ENCODE data around the gene EXOC8. TPM values are rescaled to one million over a fixed set of nuclear protein-coding genes. Genes with fewer than 3 reads are reported as not detected.

The EXOC8 gene
- polyA plus RNA-seq, 2 of the 4 experiments (the other 2 are of a cell fraction), result 7.7 to 9.8 TPM

- FAIRE-seq (no peak), DNase-seq (ENCODE audit: low read depth in 1 of 2, low spot score in 1 of 2) (no peak), ATAC-seq (no peak)
- WGBS (ENCODE audit: missing lambda C conversion rate), result 73% methylated on average over 3 of the region's 3 CpGs
- TF ChIP-seq NFE2L2 (conservative IDR thresholded peaks at IDR 0.05; ENCODE audit: low read length), result no peak
- TF ChIP-seq JUNB (IDR thresholded peaks at IDR 0.05), result no peak
- TF ChIP-seq E2F6 (IDR thresholded peaks at IDR 0.05; ENCODE audit: borderline replicate concordance, low read depth), result no peak
- no peak for TF ChIP-seq HDAC2 (IDR thresholded peaks at IDR 0.05)
- no peak for TF ChIP-seq NPAS2 (CRISPR knock-in tag; IDR thresholded peaks at IDR 0.05; ENCODE audit: borderline replicate concordance)
- TF ChIP-seq FOXS1 (CRISPR knock-in tag; IDR thresholded peaks at IDR 0.05), result no peak
- no peak for TF ChIP-seq HOXB5 (CRISPR knock-in tag; IDR thresholded peaks at IDR 0.05)
- no peak for TF ChIP-seq CEBPB (IDR thresholded peaks at IDR 0.05)
- TF ChIP-seq HMGXB4 (CRISPR knock-in tag; IDR thresholded peaks at IDR 0.05; ENCODE audit: borderline replicate concordance), result no peak
- no peak for TF ChIP-seq ZC3H11A (IDR thresholded peaks at IDR 0.05)
- TF ChIP-seq CBX2 (IDR thresholded peaks at IDR 0.05; ENCODE audit: borderline replicate concordance, low read depth), result no peak
- TF ChIP-seq FOSL2 (IDR thresholded peaks at IDR 0.05), result no peak
- no peak for TF ChIP-seq FOSL2 (CRISPR knock-in tag; IDR thresholded peaks at IDR 0.05)
- no peak for TF ChIP-seq CHD4 (IDR thresholded peaks at IDR 0.05; ENCODE audit: borderline replicate concordance)
- no peak for TF ChIP-seq PHF8 (IDR thresholded peaks at IDR 0.05; ENCODE audit: borderline replicate concordance, low read depth)
- TF ChIP-seq ZSCAN20 (CRISPR knock-in tag; IDR thresholded peaks at IDR 0.05), result no peak
- no peak for TF ChIP-seq BCL3 (IDR thresholded peaks at IDR 0.05)
- no peak overlapping the region for H3K4me3 ChIP-seq
- ChIA-PET CTCF (no interaction called here), POLR2A (no interaction called here)
- H3K4me1 ChIP-seq, result no peaks in the 10 kb centered on the region
- H3K4me2 ChIP-seq, result no peak overlapping the region
- no peaks in the 10 kb centered on the region for H3K9me3 ChIP-seq
- no peak overlapping the region for H3K27ac ChIP-seq
Observed at GRCh38 chr1:231301990-231302389, 35.7 kb downstream of the EXOC8 start.

GRCh38 chr1:231295938-231296337 is 41.7 kb downstream of the EXOC8 start:
- ChIA-PET POLR2A (no interaction called here), CTCF (interaction anchor here (1.8 kb wide), 1 partner anchor 193 kb away, joined by 4 read pairs; no protein-coding TSS in a partner anchor)
- no peak overlapping the region for H3K4me2 ChIP-seq
- ATAC-seq, result no peak
- TF ChIP-seq KDM1A (IDR thresholded peaks at IDR 0.05; ENCODE audit: low read depth) (no peak), ZNF302 (CRISPR knock-in tag; IDR thresholded peaks at IDR 0.05) (no peak), POLR2AphosphoS2 (conservative IDR thresholded peaks at IDR 0.05; ENCODE audit: low read length) (no peak), CHD2 (IDR thresholded peaks at IDR 0.05; ENCODE audit: low read length, partially characterized antibody) (no peak), EP300 (IDR thresholded peaks at IDR 0.05) (no peak), MAFK (IDR thresholded peaks at IDR 0.05; ENCODE audit: partially characterized antibody) (no peak), CBX8 (IDR thresholded peaks at IDR 0.05) (no peak), ZSCAN20 (CRISPR knock-in tag; IDR thresholded peaks at IDR 0.05) (no peak), HEYL (CRISPR knock-in tag; IDR thresholded peaks at IDR 0.05) (no peak), BCL3 (IDR thresholded peaks at IDR 0.05) (no peak), ATOH8 (CRISPR knock-in tag; IDR thresholded peaks at IDR 0.05; ENCODE audit: low read depth) (no peak), HES2 (IDR thresholded peaks at IDR 0.05) (no peak), EHF (CRISPR knock-in tag; IDR thresholded peaks at IDR 0.05) (no peak), CBX2 (IDR thresholded peaks at IDR 0.05; ENCODE audit: borderline replicate concordance, low read depth) (no peak), CEBPB (IDR thresholded peaks at IDR 0.05) (no peak), ZC3H11A (IDR thresholded peaks at IDR 0.05) (no peak)
- FAIRE-seq, result no peak
- no peak overlapping the region for H3K4me3 ChIP-seq
- no peaks in the 10 kb centered on the region for H3K4me1 ChIP-seq
- H3K9me3 ChIP-seq, result no peaks in the 10 kb centered on the region
- 85% methylated on average over 4 of the region's 4 CpGs for WGBS (ENCODE audit: missing lambda C conversion rate)
- DNase-seq (ENCODE audit: low read depth in 1 of 2, low spot score in 1 of 2), result no peak
- no peak overlapping the region for H3K27ac ChIP-seq
